T47D (cell line): ENCODE measurements around the gene WDR7.

Source experiments
- DNase-seq, 2 experiments: peaks; one replicate each; pipeline versions ENCODE4 v3.0.0 to v3.0.0-alpha.2; 2011 to 2012; ENCODE audit warnings: low read depth in 1 of 2, low spot score in 1 of 2
- JUND ChIP-seq: IDR thresholded peaks from 2 replicates; pipeline ENCODE4 v1.6.1; 2012; ENCODE audit warnings: low read depth
- in situ Hi-C: cut with HindIII; loops from 2 replicates; pipeline ENCODE4 v1.10.0; 2016; ENCODE audit warnings: low sequenced_read_pairs, low pct_unique_long_range_greater_than_20kb

WDR7 gene

DNA sequence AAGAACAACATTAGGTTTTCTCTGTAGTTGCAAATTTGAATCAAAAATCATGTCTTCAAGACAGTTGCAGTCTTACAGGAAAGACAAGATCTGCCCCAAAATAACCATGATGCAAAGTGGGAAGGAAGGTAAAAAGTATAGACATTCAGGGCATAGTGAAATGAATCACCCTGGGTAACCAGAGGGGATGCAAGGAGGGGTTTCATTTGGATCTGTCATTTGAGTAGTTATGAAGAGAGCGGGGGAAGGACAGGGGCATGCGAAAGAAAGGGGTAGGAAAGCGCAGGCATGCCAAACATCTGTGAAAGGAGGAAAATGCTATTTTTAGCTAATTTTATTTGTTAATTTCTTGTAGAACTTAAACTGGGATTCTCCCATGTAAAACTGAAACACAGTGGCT, 276.6 kb downstream of the WDR7 start:
- DNase-seq, result no peak
- no peak for TF ChIP-seq JUND
- in situ Hi-C loops, result no loop called here

DNA sequence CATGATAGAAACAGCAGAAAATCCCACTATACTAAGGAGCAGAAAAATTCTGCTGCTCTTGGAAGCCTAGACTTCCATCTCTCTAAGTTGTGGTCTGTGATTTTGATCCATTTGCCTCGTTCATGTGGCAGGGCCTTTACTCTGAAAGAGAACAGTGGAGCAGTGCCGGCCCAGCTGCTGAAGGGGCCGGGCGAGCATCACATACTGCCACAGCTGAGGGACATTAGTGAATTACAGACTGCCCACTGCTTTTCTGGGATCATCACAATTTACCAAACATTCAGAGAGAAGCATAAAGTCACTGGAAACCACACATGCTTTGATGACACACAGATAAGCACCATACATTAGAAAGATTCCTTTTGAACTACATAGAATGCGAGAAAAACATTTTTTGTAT, 278.7 kb downstream of the WDR7 start:
- in situ Hi-C loops, result no loop called here
- no peak for TF ChIP-seq JUND
- DNase-seq, result no peak

DNA sequence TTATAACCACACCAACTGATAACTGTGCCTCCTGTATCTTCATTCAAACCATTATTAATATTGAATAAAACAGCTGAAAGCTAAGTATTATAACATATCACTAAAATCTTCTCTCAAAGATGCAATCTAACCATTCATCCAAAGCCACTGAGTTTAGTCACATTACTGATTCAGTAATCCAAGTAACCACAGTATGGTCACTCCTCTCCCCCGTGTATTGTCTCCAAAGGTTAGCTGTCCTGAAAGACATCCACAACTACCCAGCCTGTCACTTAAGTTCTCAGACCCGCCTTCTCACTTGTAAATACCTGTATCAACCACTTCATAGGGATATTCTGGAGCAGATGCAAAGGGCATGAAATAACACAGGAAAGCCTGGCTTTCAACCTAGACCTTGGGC, 282.3 kb downstream of the WDR7 start:
- TF ChIP-seq JUND, result no peak
- in situ Hi-C loops, result no loop called here
- DNase-seq, result no peak

DNA sequence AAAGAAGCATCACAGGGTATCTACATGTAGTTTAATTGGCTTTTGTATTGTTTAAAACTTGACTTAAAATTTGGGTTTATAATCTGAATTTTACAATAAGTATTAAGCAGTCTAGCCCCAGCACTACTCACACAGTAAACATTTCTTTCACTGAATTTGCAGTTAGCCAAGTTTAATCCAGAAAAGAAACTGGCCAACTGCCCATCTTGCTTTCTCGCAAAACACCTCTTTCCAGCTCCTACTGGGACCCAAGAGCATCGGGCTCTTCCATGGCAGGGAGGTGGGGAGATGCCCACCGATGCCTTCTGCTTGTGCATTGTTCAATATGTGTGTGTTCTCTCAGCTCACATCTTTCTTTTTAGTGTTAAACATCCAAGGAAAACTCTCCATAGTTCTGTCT, 283.0 kb downstream of the WDR7 start:
- DNase-seq, result no peak
- no peak for TF ChIP-seq JUND
- in situ Hi-C loops, result no loop called here

DNA sequence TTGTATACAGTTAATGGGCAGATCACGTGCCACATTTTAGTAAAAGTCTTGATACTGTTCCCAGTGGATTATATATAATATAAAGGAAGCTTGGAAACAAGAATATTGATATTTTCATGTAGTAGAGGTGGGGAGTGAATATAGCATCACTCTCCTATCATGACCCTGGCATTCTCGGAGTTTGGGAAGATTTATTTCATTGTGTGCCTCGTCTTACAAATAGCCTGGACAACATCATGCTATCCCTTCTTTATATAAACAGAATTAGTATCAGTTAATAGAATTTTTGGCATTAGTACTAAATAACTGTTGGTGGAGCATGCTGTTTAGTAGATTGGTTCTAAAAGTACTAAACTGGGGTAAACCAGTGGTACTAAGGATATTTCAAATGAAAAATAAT, 283.7 kb downstream of the WDR7 start:
- in situ Hi-C loops, result no loop called here
- TF ChIP-seq JUND, result no peak
- no peak for DNase-seq

DNA sequence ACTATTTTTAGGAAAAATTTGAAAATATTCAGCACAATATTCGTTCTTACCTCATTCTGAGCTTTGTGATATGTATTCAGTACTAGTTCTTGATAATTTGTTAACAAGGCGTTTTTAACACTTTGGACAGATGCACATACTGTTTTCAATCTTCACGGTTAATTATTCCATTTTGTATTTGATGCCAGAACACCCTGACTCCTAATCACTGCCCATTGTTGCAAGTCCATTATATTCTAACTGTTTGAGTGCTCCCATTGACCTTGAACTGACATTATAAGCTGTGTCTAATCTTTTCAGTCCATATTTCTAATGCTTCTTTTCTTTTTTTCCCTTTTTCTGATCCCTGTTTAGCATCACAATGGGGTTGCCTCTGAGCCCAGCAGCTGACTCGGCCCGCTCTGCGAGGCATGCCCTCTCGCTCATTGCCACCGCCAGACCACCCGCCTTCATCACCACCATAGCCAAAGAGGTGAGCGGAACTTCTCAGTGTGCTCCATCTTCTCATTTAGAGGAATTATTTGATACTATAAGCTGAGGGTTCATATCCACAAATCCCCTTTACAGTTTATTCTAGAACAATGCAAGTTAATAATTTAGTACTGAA, 284.4 kb downstream of the WDR7 start:
- no peak for TF ChIP-seq JUND
- in situ Hi-C loops, result no loop called here
- DNase-seq, result no peak

DNA sequence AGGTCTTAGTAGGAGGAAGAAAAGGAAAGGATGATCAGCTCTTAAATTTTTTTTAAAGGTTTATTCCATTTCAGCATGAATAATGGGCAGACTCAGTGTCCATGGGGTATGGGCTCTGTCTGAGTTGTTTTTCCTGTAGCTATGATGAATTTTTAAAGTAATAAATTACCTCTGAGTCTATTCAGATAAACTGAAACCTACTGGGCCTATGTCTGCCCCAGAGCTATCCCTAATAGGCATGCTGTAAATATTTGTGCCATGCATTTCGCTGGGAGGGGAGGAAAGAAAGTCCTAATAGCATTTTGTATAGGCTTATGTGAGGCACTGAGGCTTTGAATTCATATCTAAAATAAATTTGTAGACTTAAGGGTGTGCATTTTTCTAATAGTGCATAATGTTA, 285.3 kb downstream of the WDR7 start:
- TF ChIP-seq JUND, result no peak
- no peak for DNase-seq
- in situ Hi-C loops, result no loop called here

DNA sequence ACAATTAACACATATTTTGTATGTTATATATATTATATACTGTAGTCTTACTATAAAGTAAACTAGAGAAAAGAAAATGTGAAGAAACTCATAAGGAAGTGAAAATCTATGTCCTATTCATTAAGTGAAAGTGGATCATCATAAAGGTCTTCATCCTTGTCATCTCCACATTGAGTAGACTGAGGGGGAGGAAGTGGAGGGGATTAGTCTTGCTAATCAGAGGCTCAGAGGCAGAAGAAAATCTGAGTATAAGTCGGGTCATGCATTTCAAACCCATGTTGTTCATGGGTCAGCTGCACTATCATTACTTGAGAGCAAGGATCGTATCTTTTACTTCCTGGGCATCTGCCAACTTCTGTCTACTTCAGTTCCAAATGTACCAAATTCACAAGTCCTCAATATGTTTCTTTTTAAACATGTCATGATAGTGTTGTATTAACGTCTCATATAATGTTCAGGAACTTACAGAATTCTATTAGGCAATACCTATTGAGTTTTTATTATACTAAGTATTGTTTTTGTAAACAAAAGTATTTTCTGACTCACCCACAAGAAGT, 286.8 kb downstream of the WDR7 start:
- TF ChIP-seq JUND, result no peak
- DNase-seq, result no peak
- in situ Hi-C loops, result no loop called here

DNA sequence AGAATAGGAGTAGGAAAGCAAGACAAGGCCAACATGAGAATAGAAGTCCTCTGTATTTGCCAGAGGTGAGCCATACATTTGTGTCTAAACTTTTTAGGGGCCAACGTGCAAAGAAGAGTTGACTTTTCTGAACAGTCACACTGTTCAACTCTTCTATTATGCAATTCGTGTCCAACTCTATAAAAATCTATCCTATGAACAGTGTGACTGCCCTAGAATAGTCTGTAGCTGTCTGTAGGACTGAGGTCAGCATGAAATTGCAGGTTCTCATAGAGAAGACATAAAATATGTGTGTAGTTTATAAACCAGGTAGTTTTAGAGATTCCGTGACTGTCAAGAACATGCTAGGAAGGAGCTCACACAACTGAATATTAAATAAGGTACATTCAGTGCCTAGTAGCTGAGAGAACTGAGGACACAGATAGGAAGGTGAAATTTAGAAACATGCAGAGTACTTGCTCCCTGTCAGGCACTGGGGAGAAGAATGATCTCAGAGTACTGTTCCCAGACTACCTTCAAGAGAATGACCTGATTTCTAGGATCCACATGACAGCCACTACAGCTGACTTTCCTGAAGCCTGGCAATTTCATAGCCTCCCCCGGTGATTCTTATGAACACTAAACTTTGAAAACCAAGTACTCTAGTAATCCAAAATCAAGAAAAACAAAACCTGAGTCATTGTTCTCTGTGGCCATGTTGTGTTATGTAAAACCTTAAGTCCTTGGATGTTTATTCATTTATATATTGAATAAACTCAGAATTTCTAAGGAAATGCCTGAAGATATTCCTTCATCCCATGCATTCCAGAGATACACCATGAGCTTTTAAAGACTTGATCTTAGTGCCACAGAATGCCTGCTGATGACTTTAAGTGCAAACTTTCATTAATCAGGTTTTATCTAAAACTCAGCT, 294.3 kb downstream of the WDR7 start:
- DNase-seq, result no peak
- in situ Hi-C loops, result no loop called here
- TF ChIP-seq JUND, result no peak

DNA sequence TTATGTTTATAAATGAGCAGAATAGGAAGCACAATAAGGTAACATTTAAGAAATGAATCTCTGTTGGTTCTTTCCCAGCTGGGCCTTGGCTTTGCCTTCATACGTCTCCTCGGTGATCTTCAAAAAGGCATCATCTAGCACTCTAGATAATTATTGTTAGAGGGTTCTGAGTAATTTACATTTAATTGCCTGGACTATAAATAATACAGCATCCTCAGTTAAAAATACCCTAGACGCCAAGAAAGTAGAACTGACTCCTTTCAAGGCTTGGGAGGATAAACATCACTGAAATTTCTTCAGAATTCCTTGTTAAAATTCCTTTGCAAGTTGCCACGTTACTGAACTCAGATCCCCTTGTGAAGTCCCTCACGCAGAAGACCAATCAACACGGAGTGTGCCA, 296.1 kb downstream of the WDR7 start:
- DNase-seq, result no peak
- in situ Hi-C loops, result no loop called here
- no peak for TF ChIP-seq JUND

DNA sequence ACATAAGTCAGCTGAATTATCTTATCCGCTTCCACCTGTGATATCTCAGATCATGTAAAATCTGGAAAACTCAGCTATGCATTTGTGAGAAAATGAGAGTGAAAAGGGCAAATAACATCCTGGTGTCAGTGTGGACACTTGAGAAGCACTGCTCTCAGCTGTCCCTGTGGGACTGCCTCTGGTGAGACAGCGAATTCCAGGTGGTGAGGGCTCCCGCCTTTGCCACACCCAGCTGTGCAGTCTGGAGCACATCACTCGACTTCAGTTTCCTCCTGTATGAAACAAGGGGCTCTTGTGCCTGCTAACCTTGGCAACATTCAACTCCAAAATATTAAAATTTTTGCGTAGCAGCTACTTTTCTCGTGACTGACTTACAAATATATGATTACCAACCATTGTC, 300.9 kb downstream of the WDR7 start:
- no peak for DNase-seq
- TF ChIP-seq JUND, result no peak
- in situ Hi-C loops, result no loop called here

DNA sequence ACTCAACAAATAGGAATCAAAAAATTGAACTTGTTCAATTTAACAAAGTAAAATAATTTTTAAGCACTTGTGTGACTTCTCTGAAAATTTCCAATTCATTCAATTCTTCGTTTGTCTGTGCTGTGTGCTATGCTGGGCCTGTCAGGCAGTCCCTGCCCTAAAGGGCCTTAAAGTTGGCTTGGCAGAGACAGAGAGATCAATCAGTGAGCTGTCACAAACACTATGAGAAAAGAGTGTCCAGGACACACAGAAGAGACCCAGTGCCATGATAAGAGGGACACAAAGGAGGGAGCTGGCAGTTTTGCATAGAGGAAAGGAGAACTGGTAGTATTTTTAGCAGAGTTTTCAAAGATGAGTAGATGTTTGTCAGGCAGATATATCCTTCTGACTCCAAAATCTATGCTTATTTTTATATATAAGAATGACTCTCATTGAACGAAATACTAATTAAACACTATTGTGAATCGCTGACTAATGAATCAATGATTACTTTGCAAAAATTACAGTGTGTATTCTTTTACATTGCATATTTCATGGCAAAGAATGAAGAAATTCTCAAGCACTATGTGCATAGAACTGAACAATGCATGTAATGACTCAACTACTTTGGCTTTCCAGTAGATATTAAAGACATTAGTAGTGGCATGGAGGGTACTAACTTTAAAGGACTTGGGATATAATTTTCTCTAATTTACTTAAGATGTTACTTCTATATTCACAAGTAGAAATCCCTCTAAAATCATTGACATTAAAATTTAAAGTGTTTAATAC, 302.5 kb downstream of the WDR7 start:
- TF ChIP-seq JUND, result no peak
- in situ Hi-C loops, result no loop called here
- DNase-seq, result no peak

DNA sequence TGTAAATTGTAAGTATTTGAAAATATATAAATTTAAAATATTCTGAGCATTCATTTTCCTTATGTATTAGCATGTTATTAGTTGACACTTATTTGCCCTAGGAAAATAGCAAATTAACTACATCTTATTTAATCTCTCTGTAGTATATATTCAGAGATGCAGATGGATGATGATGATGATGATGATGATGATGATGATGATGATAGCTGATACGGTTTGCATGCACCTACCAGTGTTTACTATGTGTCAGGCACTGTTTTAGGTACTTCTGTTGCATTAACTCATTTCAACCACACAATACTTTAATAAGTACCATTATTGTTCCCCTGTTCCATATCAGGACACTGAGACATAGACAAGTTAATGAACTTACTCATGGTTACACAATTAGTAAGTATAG, 304.3 kb downstream of the WDR7 start:
- in situ Hi-C loops, result no loop called here
- TF ChIP-seq JUND, result no peak
- no peak for DNase-seq
